ENCODE results near the gene FYCO1. TPM values are rescaled to one million over a fixed set of nuclear protein-coding genes. Genes with fewer than 3 reads are reported as not detected.

Gene FYCO1
- total RNA-seq, 2 experiments from 2014 or later: 9.4 to 15.2 TPM

GRCh38 chr3:45892161-45892560 is 103.5 kb downstream of the FYCO1 start:
- Histone ChIP-seq H3K9me2 (ENCODE audit: insufficient read depth, low read length) (no peaks in the 10 kb centered on the region), H3K9me3 (ENCODE audit: low read length) (0 out of 2 replicates have a peak, but pooled peaks cover 5% of the 10 kb centered on the region), H3K36me3 (ENCODE audit: insufficient read depth, low read length) (no peaks in the 10 kb centered on the region), H3K4me3 (ENCODE audit: low read depth, low read length, poor library complexity, severe bottlenecking) (no peak overlapping the region), H4K20me1 (ENCODE audit: insufficient read depth, low read length) (no peaks in the 10 kb centered on the region), H3K4me1 (ENCODE audit: insufficient read depth, low read length, poor library complexity, severe bottlenecking) (peaks cover 15% of the 10 kb centered on the region), H2AFZ (ENCODE audit: low read length) (no peak overlapping the region), H3K79me2 (ENCODE audit: insufficient read depth, low read depth, low read length) (no peaks in the 10 kb centered on the region), H3K27ac (ENCODE audit: low read depth, low read length, poor library complexity, severe bottlenecking) (no peak overlapping the region), H3K4me2 (ENCODE audit: low read length) (no peak overlapping the region)
- CTCF ChIA-PET (ENCODE audit: unreplicated experiment): no interaction called here
- no peak for DNase-seq (ENCODE audit: low spot score)
- TF ChIP-seq EZH2phosphoT487 (IDR thresholded peaks at IDR 0.05; ENCODE audit: borderline replicate concordance, low read depth, low read length): no peak
- no peak for TF ChIP-seq CTCF (conservative IDR thresholded peaks at IDR 0.05; ENCODE audit: low read length)
- intact Hi-C loops (cut with micrococcal nuclease; ENCODE audit: unreplicated experiment): no loop called here
- no TSS peak for BruUV-seq (replicated peaks)
- POLR2A ChIA-PET: interaction anchor here (1.1 kb wide), 1 partner anchor 491 kb away, joined by 5 read pairs; no protein-coding TSS in a partner anchor

GRCh38 chr3:45890405-45890804 is 105.2 kb downstream of the FYCO1 start:
- Histone ChIP-seq H4K20me1 (ENCODE audit: insufficient read depth, low read length) (no peaks in the 10 kb centered on the region), H2AFZ (ENCODE audit: low read length) (peak overlapping the region; percentile 86), H3K27ac (ENCODE audit: low read depth, low read length, poor library complexity, severe bottlenecking) (no peak overlapping the region), H3K79me2 (ENCODE audit: insufficient read depth, low read depth, low read length) (no peaks in the 10 kb centered on the region), H3K9me3 (ENCODE audit: low read length) (0 out of 2 replicates have a peak, but pooled peaks cover 5% of the 10 kb centered on the region), H3K4me3 (ENCODE audit: low read depth, low read length, poor library complexity, severe bottlenecking) (peak overlapping the region; percentile 16), H3K4me2 (ENCODE audit: low read length) (peak overlapping the region; percentile 53), H3K9me2 (ENCODE audit: insufficient read depth, low read length) (no peaks in the 10 kb centered on the region), H3K36me3 (ENCODE audit: insufficient read depth, low read length) (no peaks in the 10 kb centered on the region), H3K4me1 (ENCODE audit: insufficient read depth, low read length, poor library complexity, severe bottlenecking) (peaks cover 15% of the 10 kb centered on the region)
- ChIA-PET CTCF (ENCODE audit: unreplicated experiment) (no interaction called here), POLR2A (interaction anchor here (0.5 to 1.0 kb wide), 3 partner anchors 9 to 295 kb away, joined by 3 read pairs; no protein-coding TSS in a partner anchor)
- no TSS peak for BruUV-seq (replicated peaks)
- peak; percentile 25 for DNase-seq (ENCODE audit: low spot score)
- intact Hi-C loops (cut with micrococcal nuclease; ENCODE audit: unreplicated experiment): no loop called here
- TF ChIP-seq EZH2phosphoT487 (IDR thresholded peaks at IDR 0.05; ENCODE audit: borderline replicate concordance, low read depth, low read length): no peak
- no peak for TF ChIP-seq CTCF (conservative IDR thresholded peaks at IDR 0.05; ENCODE audit: low read length)

DNA sequence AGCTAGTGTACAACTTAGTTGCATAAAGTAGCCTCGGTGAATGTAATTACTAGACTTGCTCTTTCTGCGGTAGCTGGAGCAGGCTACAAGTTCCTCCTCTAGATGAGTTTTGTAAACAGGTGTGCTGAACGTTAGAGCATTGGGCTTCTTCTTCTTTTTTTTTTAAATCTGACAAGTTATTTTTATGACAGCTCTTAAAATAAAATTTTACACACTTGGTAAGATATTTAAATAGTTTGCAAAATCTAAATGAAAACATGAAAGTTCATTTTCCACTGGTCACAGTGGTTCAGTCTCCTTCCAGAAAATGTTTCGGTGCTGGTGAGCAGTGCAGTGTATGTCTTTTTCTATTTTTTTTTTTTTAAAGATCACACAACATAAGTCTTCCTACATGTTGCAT is 106.3 kb downstream of the FYCO1 start:
- Histone ChIP-seq H3K27ac (ENCODE audit: low read depth, low read length, poor library complexity, severe bottlenecking) (peak overlapping the region; percentile 18), H3K36me3 (ENCODE audit: insufficient read depth, low read length) (no peaks in the 10 kb centered on the region), H3K4me3 (ENCODE audit: low read depth, low read length, poor library complexity, severe bottlenecking) (no peak overlapping the region), H3K9me2 (ENCODE audit: insufficient read depth, low read length) (no peaks in the 10 kb centered on the region), H3K79me2 (ENCODE audit: insufficient read depth, low read depth, low read length) (no peaks in the 10 kb centered on the region), H3K4me2 (ENCODE audit: low read length) (peak overlapping the region; percentile 22), H2AFZ (ENCODE audit: low read length) (peak overlapping the region; percentile 6; the same call in 1 of the 2 replicates), H3K4me1 (ENCODE audit: insufficient read depth, low read length, poor library complexity, severe bottlenecking) (peaks cover 15% of the 10 kb centered on the region), H3K9me3 (ENCODE audit: low read length) (0 out of 2 replicates have a peak, but pooled peaks cover 5% of the 10 kb centered on the region), H4K20me1 (ENCODE audit: insufficient read depth, low read length) (no peaks in the 10 kb centered on the region)
- TF ChIP-seq EZH2phosphoT487 (IDR thresholded peaks at IDR 0.05; ENCODE audit: borderline replicate concordance, low read depth, low read length): no peak
- TF ChIP-seq CTCF (conservative IDR thresholded peaks at IDR 0.05; ENCODE audit: low read length): no peak
- CTCF ChIA-PET (ENCODE audit: unreplicated experiment): no interaction called here
- POLR2A ChIA-PET: interaction anchor here (0.6 to 0.9 kb wide), 2 partner anchors 27 to 656 kb away, joined by 3 to 4 read pairs; no protein-coding TSS in a partner anchor
- no TSS peak for BruUV-seq (replicated peaks)
- DNase-seq (ENCODE audit: low spot score): peak; percentile 47
- intact Hi-C loops (cut with micrococcal nuclease; ENCODE audit: unreplicated experiment): no loop called here

Measured in OCI-LY7 (cell line).